Transverse colon (tissue), 4 donors: Measurements from ENCODE around the gene ZNF526. TPM values are rescaled to one million over a fixed set of nuclear protein-coding genes. Genes with fewer than 3 reads are reported as not detected.

Experiments
- DNase-seq: peaks from one replicate; pipeline ENCODE4 v3.0.0-alpha.2; 2019
- H3K27ac ChIP-seq, 4 donors: fragments of 200-600 bp; sonication (generic); 2 replicates each; pipeline ENCODE4 v1.5.1; 2016 to 2018; ENCODE audit warnings: inconsistent platforms in 4 of 4
- H3K27me3 ChIP-seq: fragments of 200-600 bp; sonication (generic); 2 replicates; pipeline ENCODE4 v1.5.1; 2017; ENCODE audit warnings: inconsistent platforms
- H3K36me3 ChIP-seq, 4 donors: fragments of 200-600 bp; sonication (generic); 2 replicates each; pipeline ENCODE4 v1.5.1; 2017 to 2019; ENCODE audit warnings: inconsistent platforms in 4 of 4
- H3K4me1 ChIP-seq, 4 donors: fragments of 200-600 bp; sonication (generic); 2 replicates each; pipeline ENCODE4 v1.5.1; 2017 to 2020; ENCODE audit warnings: inconsistent platforms in 4 of 4
- H3K4me3 ChIP-seq, 4 donors: fragments of 200-600 bp; sonication (generic); 1 replicate in 1 of 4; 2 replicates in 3 of 4; pipeline versions ENCODE4 v1.5.1 to v1.6.1; 2017 to 2019; ENCODE audit warnings: inconsistent platforms in 4 of 4
- H3K9me3 ChIP-seq, 2 donors: fragments of 200-600 bp; sonication (generic); 2 replicates each; pipeline ENCODE4 v1.5.1; 2017 to 2019; ENCODE audit warnings: inconsistent platforms in 2 of 2
- EP300 ChIP-seq: sonication (generic); formaldehyde crosslinking; IDR thresholded peaks from one replicate; pipeline ENCODE4 v1.6.1; 2017; ENCODE audit warnings: antibody characterized with exemption, low read depth
- POLR2A ChIP-seq: fragments of 450-650 bp; IDR thresholded peaks from one replicate; pipeline ENCODE4 v1.6.1; 2016; ENCODE audit warnings: antibody characterized with exemption, mild to moderate bottlenecking, moderate library complexity
- POLR2AphosphoS5 ChIP-seq, 3 donors: sonication (generic); formaldehyde crosslinking; IDR thresholded peaks; one replicate each; pipeline ENCODE4 v1.6.1; 2016; ENCODE audit warnings: antibody characterized with exemption in 3 of 3
- WGBS, 2 donors: methylation state at CpG; one replicate each; pipeline ENCODE4 v1.1.5; 2018; ENCODE audit warnings: low coverage in 1 of 2; 5-methylcytosine and 5-hydroxymethylcytosine counted together
- in situ Hi-C, 4 donors: fragments of 200-750 bp; cut with MboI; loops; one replicate each; pipeline versions ENCODE4 v1.15.0 to v1.15.1; 2017; ENCODE audit warnings: low sequenced_read_pairs in 3 of 4, low pct_ligation_motif_present in 1 of 4, low pct_unique_long_range_greater_than_20kb in 1 of 4
- intact Hi-C: fragments of 100-400 bp; cut with DNase I; formaldehyde crosslinking; loops from one replicate; pipeline ENCODE4 v1.15.1; 2023; ENCODE audit warnings: low total_unique reads
- total RNA-seq, 4 donors: library from RNA; depleted of rRNA; stranded (reverse); fragments of >200 nt; gene quantifications; one replicate each; pipeline ENCODE4 v1.1.0, GENCODE V29; 2016
- TF ChIP-seq, protein P1 (sequence below), 5 experiments: fragments of 200-600 bp in 3 of 5; fragments of 450-650 bp in 2 of 5; sonication (generic) in 3 of 5; IDR thresholded peaks; 1 replicate in 2 of 5; 2 replicates in 3 of 5; pipeline ENCODE4 v1.5.1; 2016 to 2017; ENCODE audit warnings: antibody characterized with exemption in 5 of 5, inconsistent platforms in 3 of 5, mild to moderate bottlenecking in 2 of 5, moderate library complexity in 1 of 5

Gene ZNF526
- total RNA-seq, 4 donors from 2014 or later = 6.4 to 19.5 (median 6.8) TPM

GRCh38 chr19:42267644-42268141, 47.6 kb downstream of the ZNF526 start:
- no peaks in the 10 kb centered on the region for H3K9me3 ChIP-seq
- H3K27me3 ChIP-seq = no peaks in the 10 kb centered on the region
- peaks cover 21 to 30% (median 23%) of the 10 kb centered on the region in 4 donors for H3K4me1 ChIP-seq
- H3K36me3 ChIP-seq = no peaks in the 10 kb centered on the region
- TF ChIP-seq EP300 (no peak), POLR2A (no peak), POLR2AphosphoS5 (IDR thresholded peaks at IDR 0.05) (no peak)
- TF ChIP-seq, protein P1, sequence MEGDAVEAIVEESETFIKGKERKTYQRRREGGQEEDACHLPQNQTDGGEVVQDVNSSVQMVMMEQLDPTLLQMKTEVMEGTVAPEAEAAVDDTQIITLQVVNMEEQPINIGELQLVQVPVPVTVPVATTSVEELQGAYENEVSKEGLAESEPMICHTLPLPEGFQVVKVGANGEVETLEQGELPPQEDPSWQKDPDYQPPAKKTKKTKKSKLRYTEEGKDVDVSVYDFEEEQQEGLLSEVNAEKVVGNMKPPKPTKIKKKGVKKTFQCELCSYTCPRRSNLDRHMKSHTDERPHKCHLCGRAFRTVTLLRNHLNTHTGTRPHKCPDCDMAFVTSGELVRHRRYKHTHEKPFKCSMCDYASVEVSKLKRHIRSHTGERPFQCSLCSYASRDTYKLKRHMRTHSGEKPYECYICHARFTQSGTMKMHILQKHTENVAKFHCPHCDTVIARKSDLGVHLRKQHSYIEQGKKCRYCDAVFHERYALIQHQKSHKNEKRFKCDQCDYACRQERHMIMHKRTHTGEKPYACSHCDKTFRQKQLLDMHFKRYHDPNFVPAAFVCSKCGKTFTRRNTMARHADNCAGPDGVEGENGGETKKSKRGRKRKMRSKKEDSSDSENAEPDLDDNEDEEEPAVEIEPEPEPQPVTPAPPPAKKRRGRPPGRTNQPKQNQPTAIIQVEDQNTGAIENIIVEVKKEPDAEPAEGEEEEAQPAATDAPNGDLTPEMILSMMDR (IDR thresholded peaks at IDR 0.05) = no peak
- peak overlapping the region; percentile 26 to 78 (median 43) for H3K4me3 ChIP-seq
- peak overlapping the region; percentile 95 to 99 (median 98) for H3K27ac ChIP-seq
- in situ Hi-C loops (no loop called here), intact Hi-C loops (no loop called here)
- peak; percentile 22 for DNase-seq
- WGBS, 2 donors = 11% methylated on average over 13 of the region's 13 CpGs; no CpG with 5 or more reads in 1 of the 2 donors

- Histone ChIP-seq H3K27me3 (no peaks in the 10 kb centered on the region), H3K4me1 (peaks cover 21 to 30% (median 23%) of the 10 kb centered on the region in 4 donors), H3K36me3 (no peaks in the 10 kb centered on the region), H3K4me3 (peak overlapping the region; percentile 59 to 83 (median 80)), H3K27ac (peak overlapping the region; percentile 95 to 99 (median 98)), H3K9me3 (no peaks in the 10 kb centered on the region)
- 1% methylated on average over 40 of the region's 46 CpGs; no CpG with 5 or more reads in 1 of the 2 donors for WGBS, 2 donors
- in situ Hi-C loops (no loop called here), intact Hi-C loops (no loop called here)
- peak; percentile 99 for DNase-seq
- TF ChIP-seq POLR2A = peak; percentile 77
- peak; percentile 77 to 95 (median 86) for TF ChIP-seq POLR2AphosphoS5 (IDR thresholded peaks at IDR 0.05)
- TF ChIP-seq, protein P1 (IDR thresholded peaks at IDR 0.05) = peak in 3 of 5 experiments; percentile 7 to 33 (median 25)
- TF ChIP-seq EP300 = peak; percentile 81
These were observed 48.1 kb downstream of the ZNF526 start for GRCh38 chr19:42268142-42268703.

- in situ Hi-C loops = no loop called here
- intact Hi-C loops = no loop called here
- 0% methylated on average over 14 to 45 of the region's 52 CpGs for WGBS, 2 donors
- DNase-seq = peak; percentile 100
- H3K27ac ChIP-seq = peak within 1 kb of the TSS; percentile 95 to 99 (median 98)
- no peaks in the 10 kb centered on the region for H3K27me3 ChIP-seq
- H3K36me3 ChIP-seq = peaks cover 0 to 3% (median 0%) of the 10 kb centered on the region in 4 donors
- H3K9me3 ChIP-seq = no peaks in the 10 kb centered on the region
- peak within 1 kb of the TSS; percentile 59 to 83 (median 80) for H3K4me3 ChIP-seq
- H3K4me1 ChIP-seq = peaks cover 21 to 30% (median 23%) of the 10 kb centered on the region in 4 donors
- TF ChIP-seq POLR2AphosphoS5 (IDR thresholded peaks at IDR 0.05) (no peak), POLR2A (no peak), EP300 (no peak)
- TF ChIP-seq, protein P1 (IDR thresholded peaks at IDR 0.05) = no peak
These were observed 48.8 kb downstream of the ZNF526 start, which contains the start of gene CIC for GRCh38 chr19:42268704-42269477. CIC (plus strand) TSS chr19:42269252; CDS start chr19:42271784, 2,532 bp downstream.
